Astrocyte of the spinal cord (primary cell): ENCODE data around the gene CFAP46.

Source experiments
- DNase-seq: peaks from one replicate; pipeline ENCODE4 v3.0.0; 2011; ENCODE audit warnings: low read depth, low spot score
- H3K4me3 ChIP-seq: 2 replicates; pipeline ENCODE4 v1.5.1; 2011; ENCODE audit warnings: low read depth, mild to moderate bottlenecking, low read length, moderate library complexity
- CTCF ChIP-seq: IDR thresholded peaks from 2 replicates; pipeline ENCODE4 v1.5.1; 2012; ENCODE audit warnings: low read depth, mild to moderate bottlenecking, low read length, inconsistent platforms
- in situ Hi-C: cut with HindIII; loops from 2 replicates; pipeline ENCODE4 v1.10.0; 2017; ENCODE audit warnings: low sequenced_read_pairs

CFAP46 gene

GRCh38 chr10:132942101-132943057, at the start of gene CFAP46:
Gene CFAP46 (minus strand): TSS chr10:132942570. CDS start chr10:132942484, 86 bp downstream.
- TF ChIP-seq CTCF, result no peak
- DNase-seq, result peak; percentile 35
- peak within 1 kb of the TSS; percentile 40 for H3K4me3 ChIP-seq
- in situ Hi-C loops, result no loop called here

- no peak for DNase-seq
- no peak for TF ChIP-seq CTCF
- in situ Hi-C loops, result no loop called here
- H3K4me3 ChIP-seq, result no peak overlapping the region
These were observed 49.5 kb upstream of the CFAP46 start for GRCh38 chr10:132991706-132992432.

- TF ChIP-seq CTCF, result no peak
- DNase-seq, result no peak
- in situ Hi-C loops, result no loop called here
These were observed 48.5 kb upstream of the CFAP46 start for GRCh38 chr10:132990684-132991545.

GRCh38 chr10:132989476-132990415, 47.4 kb upstream of the CFAP46 start:
- H3K4me3 ChIP-seq, result no peak overlapping the region
- DNase-seq, result no peak
- in situ Hi-C loops, result no loop called here
- no peak for TF ChIP-seq CTCF

More at GRCh38 chr10:132990684-132991545, 48.5 kb upstream of the CFAP46 start:
- H3K4me3 ChIP-seq, result no peak overlapping the region

- in situ Hi-C loops, result no loop called here
- no peak for TF ChIP-seq CTCF
- no peak overlapping the region for H3K4me3 ChIP-seq
- DNase-seq, result no peak
These were observed 46.6 kb upstream of the CFAP46 start for GRCh38 chr10:132988988-132989387.
